Osteoblast (primary cell): Measurements from ENCODE around the gene TBATA. TPM values are rescaled to one million over a fixed set of nuclear protein-coding genes. Genes with fewer than 3 reads are reported as not detected.
A peak's percentile ranks its signal among the peaks of the same experiment; 100 is the strongest.

Experiments used
- DNase-seq: peaks from one replicate; pipeline ENCODE4 v3.0.0; 2011; ENCODE audit warnings: low spot score, mixed read lengths; ENCODE audit not compliant: insufficient read length; ENCODE audit errors: missing footprints
- H2AFZ ChIP-seq: 2 replicates; pipeline ENCODE4 v1.6.0; 2011; ENCODE audit warnings: mild to moderate bottlenecking, low read length
- H3K27ac ChIP-seq: 2 replicates; pipeline ENCODE4 v1.5.1; 2011; ENCODE audit warnings: mild to moderate bottlenecking, low read depth, low read length, moderate library complexity
- H3K27me3 ChIP-seq: 2 replicates; pipeline ENCODE4 v1.6.0; 2012; ENCODE audit warnings: mild to moderate bottlenecking, control low read depth, inconsistent platforms, low read length, moderate library complexity; ENCODE audit not compliant: insufficient read depth
- H3K36me3 ChIP-seq: 2 replicates; pipeline ENCODE4 v1.5.1; 2011; ENCODE audit warnings: mild to moderate bottlenecking, low read length, control low read depth, moderate library complexity; ENCODE audit not compliant: insufficient read depth
- H3K4me1 ChIP-seq: 2 replicates; pipeline ENCODE4 v1.5.1; 2011; ENCODE audit warnings: mild to moderate bottlenecking, low read length, control low read depth, moderate library complexity; ENCODE audit not compliant: insufficient read depth
- H3K4me2 ChIP-seq: 2 replicates; pipeline ENCODE4 v1.6.0; 2011; ENCODE audit warnings: mild to moderate bottlenecking, low read length; ENCODE audit not compliant: insufficient read depth
- H3K4me3 ChIP-seq: fragments of 200-600 bp; sonication (generic); 3 replicates; pipeline ENCODE4 v1.5.1; 2012; ENCODE audit warnings: mild to moderate bottlenecking, low read length, inconsistent platforms; ENCODE audit not compliant: insufficient read depth
- H3K79me2 ChIP-seq: 2 replicates; pipeline ENCODE4 v1.6.0; 2012; ENCODE audit warnings: mild to moderate bottlenecking, low read length, control low read depth, inconsistent platforms; ENCODE audit not compliant: insufficient read depth
- H3K9me3 ChIP-seq: 2 replicates; pipeline ENCODE4 v1.5.1; 2011; ENCODE audit warnings: low read depth, low read length, control low read depth
- H4K20me1 ChIP-seq: 2 replicates; pipeline ENCODE4 v1.6.0; 2012; ENCODE audit warnings: mild to moderate bottlenecking, low read length, control low read depth; ENCODE audit not compliant: insufficient read depth
- total RNA-seq: library from RNA; depleted of rRNA; stranded (reverse); fragments of >200 nt; gene quantifications from 2 replicates; pipeline ENCODE4 v1.2.3, GENCODE V29; 2012
- TF ChIP-seq, protein P1 (sequence below): IDR thresholded peaks from 2 replicates; pipeline ENCODE4 v1.5.1; 2011; ENCODE audit warnings: mild to moderate bottlenecking, low read depth, low read length, moderate library complexity; ENCODE audit errors: extremely low read depth

TBATA gene
- total RNA-seq, 1 donor = not detected

- no peaks in the 10 kb centered on the region for H3K36me3 ChIP-seq
- no peaks in the 10 kb centered on the region for H3K79me2 ChIP-seq
- H3K4me2 ChIP-seq = no peak overlapping the region
- DNase-seq = peak; percentile 95
- no peaks in the 10 kb centered on the region for H4K20me1 ChIP-seq
- H3K9me3 ChIP-seq = peaks cover 2% of the 10 kb centered on the region
- no peak overlapping the region for H3K27ac ChIP-seq
- TF ChIP-seq, protein P1, sequence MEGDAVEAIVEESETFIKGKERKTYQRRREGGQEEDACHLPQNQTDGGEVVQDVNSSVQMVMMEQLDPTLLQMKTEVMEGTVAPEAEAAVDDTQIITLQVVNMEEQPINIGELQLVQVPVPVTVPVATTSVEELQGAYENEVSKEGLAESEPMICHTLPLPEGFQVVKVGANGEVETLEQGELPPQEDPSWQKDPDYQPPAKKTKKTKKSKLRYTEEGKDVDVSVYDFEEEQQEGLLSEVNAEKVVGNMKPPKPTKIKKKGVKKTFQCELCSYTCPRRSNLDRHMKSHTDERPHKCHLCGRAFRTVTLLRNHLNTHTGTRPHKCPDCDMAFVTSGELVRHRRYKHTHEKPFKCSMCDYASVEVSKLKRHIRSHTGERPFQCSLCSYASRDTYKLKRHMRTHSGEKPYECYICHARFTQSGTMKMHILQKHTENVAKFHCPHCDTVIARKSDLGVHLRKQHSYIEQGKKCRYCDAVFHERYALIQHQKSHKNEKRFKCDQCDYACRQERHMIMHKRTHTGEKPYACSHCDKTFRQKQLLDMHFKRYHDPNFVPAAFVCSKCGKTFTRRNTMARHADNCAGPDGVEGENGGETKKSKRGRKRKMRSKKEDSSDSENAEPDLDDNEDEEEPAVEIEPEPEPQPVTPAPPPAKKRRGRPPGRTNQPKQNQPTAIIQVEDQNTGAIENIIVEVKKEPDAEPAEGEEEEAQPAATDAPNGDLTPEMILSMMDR = no peak
- no peaks in the 10 kb centered on the region for H3K27me3 ChIP-seq
- H3K4me3 ChIP-seq = no peak overlapping the region
- no peaks in the 10 kb centered on the region for H3K4me1 ChIP-seq
- no peak overlapping the region for H2AFZ ChIP-seq
These were observed 42.4 kb downstream of the TBATA start for GRCh38 chr10:70742537-70743429.

DNA sequence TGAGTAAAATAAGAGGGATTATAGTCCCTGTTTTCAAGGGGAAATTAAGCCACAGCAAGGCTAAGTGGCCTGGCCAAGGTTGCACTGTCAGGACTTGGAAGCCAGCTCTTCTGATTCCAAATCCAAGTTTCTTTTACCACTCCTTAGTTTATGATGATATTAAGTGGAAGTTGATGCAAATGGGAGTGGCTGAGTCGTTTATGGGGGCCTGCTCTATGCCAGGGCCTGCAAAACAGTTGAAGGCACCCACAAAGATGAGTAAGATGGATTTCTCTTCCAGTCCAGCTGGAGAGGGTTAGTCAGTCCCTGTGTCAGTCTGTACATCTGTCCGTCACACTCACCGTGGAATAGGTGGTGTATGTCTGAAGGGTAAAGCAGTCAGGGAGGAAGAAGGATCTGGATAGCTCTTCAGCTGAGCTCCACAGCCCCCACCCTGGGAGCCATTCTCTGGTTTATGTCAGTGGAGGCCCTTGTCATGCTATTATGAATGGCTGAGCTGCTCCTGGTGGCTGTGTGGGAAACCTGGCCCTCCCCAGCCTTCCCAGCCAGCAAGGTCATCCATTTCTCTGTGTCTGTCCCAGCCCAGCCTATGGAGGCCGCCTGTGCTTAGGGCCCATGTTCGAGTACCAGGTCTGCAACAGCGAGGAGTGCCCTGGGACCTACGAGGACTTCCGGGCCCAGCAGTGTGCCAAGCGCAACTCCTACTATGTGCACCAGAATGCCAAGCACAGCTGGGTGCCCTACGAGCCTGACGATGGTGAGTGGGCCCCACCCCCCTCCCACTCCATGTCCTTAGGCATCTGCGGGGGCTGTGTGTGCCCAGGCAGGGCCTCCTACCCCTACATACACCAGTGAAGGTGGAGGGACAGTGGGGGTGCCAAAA, 44.5 kb downstream of the TBATA start:
- H3K27me3 ChIP-seq = no peaks in the 10 kb centered on the region
- H3K4me3 ChIP-seq = no peak overlapping the region
- no peak for DNase-seq
- H2AFZ ChIP-seq = no peak overlapping the region
- no peak overlapping the region for H3K27ac ChIP-seq
- H3K79me2 ChIP-seq = no peaks in the 10 kb centered on the region
- H3K36me3 ChIP-seq = no peaks in the 10 kb centered on the region
- no peaks in the 10 kb centered on the region for H3K4me1 ChIP-seq
- no peak overlapping the region for H3K4me2 ChIP-seq
- TF ChIP-seq, protein P1 = no peak
- no peaks in the 10 kb centered on the region for H3K9me3 ChIP-seq
- H4K20me1 ChIP-seq = no peaks in the 10 kb centered on the region

DNA sequence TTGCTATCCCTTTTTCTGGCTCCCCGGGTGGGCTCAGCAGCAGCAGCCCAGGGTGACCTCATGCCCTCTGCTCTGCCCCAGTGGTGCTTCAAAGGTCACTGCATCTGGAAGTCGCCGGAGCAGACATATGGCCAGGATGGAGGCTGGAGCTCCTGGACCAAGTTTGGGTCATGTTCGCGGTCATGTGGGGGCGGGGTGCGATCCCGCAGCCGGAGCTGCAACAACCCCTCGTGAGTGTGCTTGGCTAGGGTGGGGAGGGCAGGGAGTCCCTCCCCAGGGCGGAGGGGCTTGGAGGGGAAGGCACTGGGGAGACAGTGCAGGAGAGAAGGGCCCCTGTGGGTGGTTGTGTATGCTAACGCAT, 46.4 kb downstream of the TBATA start:
- Histone ChIP-seq H4K20me1 (no peaks in the 10 kb centered on the region), H3K9me3 (no peaks in the 10 kb centered on the region), H3K4me3 (no peak overlapping the region), H3K4me2 (no peak overlapping the region), H2AFZ (no peak overlapping the region), H3K27me3 (no peaks in the 10 kb centered on the region), H3K4me1 (no peaks in the 10 kb centered on the region), H3K27ac (no peak overlapping the region), H3K79me2 (no peaks in the 10 kb centered on the region), H3K36me3 (no peaks in the 10 kb centered on the region)
- TF ChIP-seq, protein P1 = no peak
- DNase-seq = no peak
